Skeletal muscle satellite cell (primary cell): ENCODE results near the gene FLYWCH2.
"Not testable (repeated sequence)": the region's sequence is repeated elsewhere in the genome, so short reads cannot be mapped to it uniquely, and the experiment has no call there.

Source experiments
- H3K27me3 ChIP-seq: 2 replicates; pipeline ENCODE4 v1.7.0; 2013; ENCODE audit warnings: low read length; ENCODE audit not compliant: control insufficient read depth, insufficient read depth
- H3K36me3 ChIP-seq: 2 replicates; pipeline ENCODE4 v1.7.0; 2013; ENCODE audit warnings: mild to moderate bottlenecking, control low read depth, low read length; ENCODE audit not compliant: insufficient read depth
- H3K4me1 ChIP-seq: 2 replicates; pipeline ENCODE4 v1.7.0; 2013; ENCODE audit warnings: low read length; ENCODE audit not compliant: control insufficient read depth, insufficient read depth
- H3K4me2 ChIP-seq: 2 replicates; pipeline ENCODE4 v1.7.0; 2013; ENCODE audit warnings: mild to moderate bottlenecking, low read length
- H3K4me3 ChIP-seq: 2 replicates; pipeline ENCODE4 v1.7.0; 2013; ENCODE audit warnings: low read length
- H3K9ac ChIP-seq: 2 replicates; pipeline ENCODE4 v1.7.0; 2013; ENCODE audit warnings: mild to moderate bottlenecking, low read depth, low read length, moderate library complexity
- H3K9me3 ChIP-seq: replicated peaks from 2 replicates; pipeline ENCODE4 v1.7.0; 2013; ENCODE audit warnings: mild to moderate bottlenecking, control low read depth, low read length

Gene FLYWCH2

GRCh38 chr16:2898831-2899563 is 16.0 kb downstream of the FLYWCH2 start:
- no peak overlapping the region for H3K4me3 ChIP-seq
- peaks cover 8% of the 10 kb centered on the region for H3K36me3 ChIP-seq
- no peak overlapping the region for H3K9ac ChIP-seq
- no peaks in the 10 kb centered on the region for H3K27me3 ChIP-seq
- H3K9me3 ChIP-seq: no peaks in the 10 kb centered on the region
- H3K4me2 ChIP-seq: no peak overlapping the region
- H3K4me1 ChIP-seq: peaks cover 7% of the 10 kb centered on the region

GRCh38 chr16:2899564-2900072 is 16.6 kb downstream of the FLYWCH2 start:
- H3K36me3 ChIP-seq: peaks cover 8% of the 10 kb centered on the region
- H3K4me2 ChIP-seq: no peak overlapping the region
- H3K27me3 ChIP-seq: no peaks in the 10 kb centered on the region
- H3K4me3 ChIP-seq: no peak overlapping the region
- no peaks in the 10 kb centered on the region for H3K9me3 ChIP-seq
- H3K9ac ChIP-seq: no peak overlapping the region
- H3K4me1 ChIP-seq: peaks cover 8% of the 10 kb centered on the region

GRCh38 chr16:2900526-2901075 is 17.6 kb downstream of the FLYWCH2 start:
- no peaks in the 10 kb centered on the region for H3K9me3 ChIP-seq
- no peak overlapping the region for H3K9ac ChIP-seq

GRCh38 chr16:2902337-2903130 is 19.5 kb downstream of the FLYWCH2 start:
- Histone ChIP-seq H3K36me3 (peaks cover 4% of the 10 kb centered on the region), H3K4me2 (no peak overlapping the region), H3K27me3 (no peaks in the 10 kb centered on the region), H3K9ac (no peak overlapping the region), H3K9me3 (no peaks in the 10 kb centered on the region), H3K4me1 (peaks cover 9% of the 10 kb centered on the region), H3K4me3 (no peak overlapping the region)

More at GRCh38 chr16:2900526-2901075, 17.6 kb downstream of the FLYWCH2 start:
- Histone ChIP-seq H3K36me3 (peaks cover 5% of the 10 kb centered on the region), H3K4me1 (peaks cover 7% of the 10 kb centered on the region), H3K4me3 (no peak overlapping the region), H3K4me2 (no peak overlapping the region), H3K27me3 (no peaks in the 10 kb centered on the region)

- Histone ChIP-seq H3K9me3 (no peaks in the 10 kb centered on the region), H3K36me3 (peaks cover 4% of the 10 kb centered on the region), H3K4me2 (peak overlapping the region; percentile 94), H3K27me3 (no peaks in the 10 kb centered on the region), H3K9ac (peak overlapping the region; percentile 79), H3K4me1 (peaks cover 9% of the 10 kb centered on the region), H3K4me3 (peak overlapping the region; percentile 77)
Observed at GRCh38 chr16:2904100-2904921, 21.3 kb downstream of the FLYWCH2 start.

GRCh38 chr16:2904922-2905240 is 21.9 kb downstream of the FLYWCH2 start:
- Histone ChIP-seq H3K27me3 (no peaks in the 10 kb centered on the region), H3K9me3 (no peaks in the 10 kb centered on the region), H3K4me1 (peaks cover 9% of the 10 kb centered on the region), H3K36me3 (no peaks in the 10 kb centered on the region), H3K4me2 (peak overlapping the region; percentile 94), H3K9ac (peak overlapping the region; percentile 79), H3K4me3 (peak overlapping the region; percentile 77)

GRCh38 chr16:2905241-2905987 is 22.4 kb downstream of the FLYWCH2 start:
- peak overlapping the region; percentile 79 for H3K9ac ChIP-seq
- H3K4me2 ChIP-seq: peak overlapping the region; percentile 94
- no peaks in the 10 kb centered on the region for H3K36me3 ChIP-seq
- H3K4me3 ChIP-seq: peak overlapping the region; percentile 77
- H3K9me3 ChIP-seq: no peaks in the 10 kb centered on the region
- H3K27me3 ChIP-seq: no peaks in the 10 kb centered on the region
- peaks cover 12% of the 10 kb centered on the region for H3K4me1 ChIP-seq

- Histone ChIP-seq H3K36me3 (no peaks in the 10 kb centered on the region), H3K4me2 (peak overlapping the region; percentile 36), H3K9ac (no peak overlapping the region), H3K27me3 (no peaks in the 10 kb centered on the region), H3K4me1 (peaks cover 15% of the 10 kb centered on the region), H3K4me3 (no peak overlapping the region), H3K9me3 (no peaks in the 10 kb centered on the region)
Observed at GRCh38 chr16:2905988-2906387, 23.0 kb downstream of the FLYWCH2 start.

GRCh38 chr16:2907084-2907753 is 24.2 kb downstream of the FLYWCH2 start:
- H3K4me3 ChIP-seq, H3K9me3 ChIP-seq, H3K9ac ChIP-seq, H3K27me3 ChIP-seq, H3K36me3 ChIP-seq: not testable (repeated sequence)
- peak overlapping the region; percentile 64 for H3K4me2 ChIP-seq
- peaks cover 20% of the 10 kb centered on the region for H3K4me1 ChIP-seq

GRCh38 chr16:2910441-2910969 is 27.5 kb downstream of the FLYWCH2 start:
- Histone ChIP-seq H3K36me3 (peaks cover 8% of the 10 kb centered on the region), H3K9me3 (no peaks in the 10 kb centered on the region), H3K4me2 (peak overlapping the region; percentile 35), H3K4me3 (no peak overlapping the region), H3K27me3 (no peaks in the 10 kb centered on the region), H3K4me1 (peaks cover 38% of the 10 kb centered on the region), H3K9ac (no peak overlapping the region)
